ENCODE measurements around the gene P3H3. TPM values are rescaled to one million over a fixed set of nuclear protein-coding genes. Genes with fewer than 3 reads are reported as not detected.

The P3H3 gene
- polyA plus RNA-seq, 2 of the 4 experiments (the other 2 are of a cell fraction) = 8.6 to 21.9 TPM

- Histone ChIP-seq H3K9me3 (no peaks in the 10 kb centered on the region), H3K4me3 (no peak overlapping the region), H3K4me1 (peaks cover 6% of the 10 kb centered on the region; the same call in 1 of the 3 replicates), H3K27ac (no peak overlapping the region), H3K4me2 (no peak overlapping the region)
- FAIRE-seq (no peak), DNase-seq (ENCODE audit: low read depth in 1 of 2, low spot score in 1 of 2) (no peak), ATAC-seq (no peak)
- 82% methylated on average over 6 of the region's 6 CpGs for WGBS (ENCODE audit: missing lambda C conversion rate)
- ChIA-PET CTCF (interaction anchor here (0.5 to 29.8 kb wide), 18 partner anchors 9 to 260 kb away, joined by 3 to 306 read pairs (median 5); partner anchors contain the start of genes CDCA3, GNB3, GPR162 and MLF2), POLR2A (no interaction called here)
- TF ChIP-seq CBX8 (IDR thresholded peaks at IDR 0.05) = no peak
- TF ChIP-seq NFE2L2 (conservative IDR thresholded peaks at IDR 0.05; ENCODE audit: low read length) = no peak
- no peak for TF ChIP-seq CHD2 (IDR thresholded peaks at IDR 0.05; ENCODE audit: low read length, partially characterized antibody)
- no peak for TF ChIP-seq RARB (CRISPR knock-in tag; IDR thresholded peaks at IDR 0.05)
- no peak for TF ChIP-seq HMGXB4 (CRISPR knock-in tag; IDR thresholded peaks at IDR 0.05; ENCODE audit: borderline replicate concordance)
- TF ChIP-seq ZSCAN20 (CRISPR knock-in tag; IDR thresholded peaks at IDR 0.05) = no peak
- TF ChIP-seq CTCF (IDR thresholded peaks at IDR 0.05) = no peak
- no peak for TF ChIP-seq REST (IDR thresholded peaks at IDR 0.05)
- no peak for TF ChIP-seq JUN (IDR thresholded peaks at IDR 0.05)
- no peak for TF ChIP-seq ZNF302 (CRISPR knock-in tag; IDR thresholded peaks at IDR 0.05)
- TF ChIP-seq GATA3 (IDR thresholded peaks at IDR 0.05; ENCODE audit: borderline replicate concordance) = no peak
- TF ChIP-seq CHD4 (IDR thresholded peaks at IDR 0.05; ENCODE audit: borderline replicate concordance) = no peak
- TF ChIP-seq, protein P1, sequence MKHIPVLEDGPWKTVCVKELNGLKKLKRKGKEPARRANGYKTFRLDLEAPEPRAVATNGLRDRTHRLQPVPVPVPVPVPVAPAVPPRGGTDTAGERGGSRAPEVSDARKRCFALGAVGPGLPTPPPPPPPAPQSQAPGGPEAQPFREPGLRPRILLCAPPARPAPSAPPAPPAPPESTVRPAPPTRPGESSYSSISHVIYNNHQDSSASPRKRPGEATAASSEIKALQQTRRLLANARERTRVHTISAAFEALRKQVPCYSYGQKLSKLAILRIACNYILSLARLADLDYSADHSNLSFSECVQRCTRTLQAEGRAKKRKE (CRISPR knock-in tag; IDR thresholded peaks at IDR 0.05; ENCODE audit: low read depth) = no peak
- TF ChIP-seq KDM5A (IDR thresholded peaks at IDR 0.05) = no peak
- TF ChIP-seq NR3C1 (IDR thresholded peaks at IDR 0.05) = no peak
- no peak for TF ChIP-seq FOXS1 (CRISPR knock-in tag; IDR thresholded peaks at IDR 0.05)
- TF ChIP-seq RNF2 (IDR thresholded peaks at IDR 0.05; ENCODE audit: borderline replicate concordance, low read depth) = no peak
- TF ChIP-seq ZC3H11A (IDR thresholded peaks at IDR 0.05) = no peak
- no peak for TF ChIP-seq BHLHE40 (IDR thresholded peaks at IDR 0.05; ENCODE audit: low read depth, low read length)
Measured at GRCh38 chr12:6833189-6833890, 5.1 kb downstream of the P3H3 start.

Data from A549 (cell line).